ENCODE data around the gene RNF17.

RNF17 gene

DNA sequence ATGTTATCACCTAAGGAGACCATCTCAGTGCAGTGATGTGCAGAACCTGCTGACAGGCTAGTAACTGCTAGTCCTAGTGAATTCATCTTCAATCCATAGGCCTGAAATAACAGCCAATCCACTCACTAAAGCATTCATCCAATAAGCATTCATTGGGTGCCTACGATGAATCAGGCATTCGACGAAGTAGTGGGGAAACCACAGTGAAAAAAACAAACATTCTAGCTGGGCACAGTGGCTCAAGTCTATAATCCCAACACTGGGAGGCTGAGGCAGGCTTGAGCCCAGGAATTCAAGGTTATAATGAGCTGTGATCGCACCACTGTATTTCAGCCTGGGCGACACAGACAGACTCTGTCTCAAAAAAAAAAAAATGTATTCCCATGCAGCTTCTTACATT, 135.6 kb downstream of the RNF17 start:
- DNase-seq (ENCODE audit: low spot score) = no peak

DNA sequence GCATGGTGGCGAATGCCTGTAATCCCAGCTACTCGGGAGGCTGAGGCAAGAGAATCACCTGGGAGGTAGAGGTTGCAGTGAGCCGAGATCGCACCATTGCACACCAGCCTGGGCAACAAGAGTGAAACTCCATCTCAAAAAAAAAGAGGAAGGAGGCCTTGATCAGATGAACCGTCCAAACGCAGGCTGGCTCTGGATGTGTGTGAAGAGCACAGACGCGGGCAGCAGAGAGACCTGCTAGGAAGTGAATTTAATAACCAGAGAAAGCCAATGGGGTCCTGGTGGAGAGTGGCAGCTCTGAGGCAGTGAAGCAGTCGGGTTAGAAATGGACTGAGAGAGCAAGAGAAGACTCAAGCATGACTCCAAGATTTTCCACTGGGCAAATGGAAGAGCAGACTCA, 136.5 kb downstream of the RNF17 start:
- DNase-seq (ENCODE audit: low spot score) = no peak

- no peak for DNase-seq (ENCODE audit: low spot score)
These were observed 141.3 kb downstream of the RNF17 start for GRCh38 chr13:24905242-24905641.

DNA sequence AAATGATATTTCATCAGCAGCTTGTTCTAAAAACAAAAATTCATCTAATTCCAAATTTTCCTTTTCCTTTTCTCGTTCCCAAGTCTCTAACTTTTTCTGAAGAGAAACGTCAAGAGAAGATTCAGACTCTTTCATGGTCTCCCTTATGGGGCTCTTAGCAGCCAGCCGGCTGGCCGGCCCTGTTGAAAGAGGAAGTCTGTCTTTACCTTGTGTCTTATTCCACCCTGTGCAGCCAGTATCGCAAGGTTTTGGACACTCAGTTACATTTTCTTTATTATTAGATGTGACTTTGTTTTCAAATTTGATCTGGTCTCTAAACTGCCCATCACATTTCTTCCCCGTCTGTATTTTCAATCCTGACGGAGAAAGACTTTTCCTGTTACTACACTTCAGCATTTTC, 142.3 kb downstream of the RNF17 start:
- DNase-seq (ENCODE audit: low spot score) = no peak

DNA sequence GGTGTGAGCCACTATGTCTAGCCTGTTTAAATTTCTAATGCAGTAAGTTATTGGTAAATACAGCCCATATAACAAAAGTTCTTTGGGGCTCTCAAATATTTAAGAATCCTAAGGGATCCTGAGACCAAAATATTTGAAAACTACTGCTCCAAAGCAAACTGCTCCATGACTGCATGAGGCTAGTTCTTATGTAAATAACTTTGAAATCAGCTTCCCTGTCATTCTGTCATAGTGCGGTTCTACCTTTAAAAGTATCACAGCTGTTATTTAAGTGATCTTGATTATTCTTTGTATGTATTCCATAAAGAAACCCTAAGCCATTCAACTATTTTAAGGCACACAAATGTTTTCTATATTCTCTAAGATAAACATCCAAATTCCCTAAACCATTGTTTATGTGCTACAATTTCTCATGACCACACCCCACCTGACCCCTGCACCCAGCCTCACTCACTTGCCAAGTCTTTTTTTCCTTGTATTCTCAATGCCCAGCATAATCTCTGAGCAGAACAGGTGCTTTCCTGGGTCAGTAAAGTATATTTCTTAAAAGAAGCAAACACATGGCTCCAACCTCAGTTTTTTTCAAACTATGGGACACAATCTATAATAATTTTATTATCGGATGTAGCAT, 146.6 kb downstream of the RNF17 start:
- no peak for DNase-seq (ENCODE audit: low spot score)

DNA sequence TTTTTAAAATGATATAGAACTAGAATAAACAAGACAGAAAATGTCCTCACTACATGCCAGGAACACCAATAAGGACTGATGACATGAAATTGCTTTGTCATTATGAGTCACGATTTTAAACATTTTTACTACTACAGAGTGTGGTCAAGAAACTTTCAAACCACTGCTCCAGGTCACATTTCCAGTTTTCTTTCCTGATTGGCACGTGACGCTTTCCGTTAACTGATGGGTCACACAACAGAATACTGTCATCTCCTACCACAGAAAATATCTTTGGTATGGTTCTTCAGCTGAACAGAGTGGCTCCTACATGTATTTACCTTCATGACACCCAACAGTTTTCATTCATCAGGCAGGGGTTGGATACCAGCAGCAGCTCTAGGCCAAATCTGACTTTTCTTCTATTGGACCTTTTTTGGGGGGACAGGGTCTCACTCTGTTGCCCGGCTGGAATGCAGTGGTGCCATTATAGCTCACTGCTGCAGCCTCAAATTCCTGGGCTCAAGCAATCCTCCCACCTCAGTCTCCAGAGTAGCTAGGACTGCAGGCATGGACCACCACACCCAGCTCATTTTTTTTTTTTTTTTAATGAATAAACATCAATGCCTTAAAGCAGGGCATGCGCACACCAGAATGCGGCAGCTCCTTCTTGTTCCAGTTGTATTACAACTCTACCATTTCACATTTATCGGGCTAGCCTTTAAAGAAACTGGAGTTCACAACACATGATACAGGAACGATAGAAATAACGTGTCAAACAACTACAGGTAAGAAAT, 147.4 kb downstream of the RNF17 start:
- no peak for DNase-seq (ENCODE audit: low spot score)

DNA sequence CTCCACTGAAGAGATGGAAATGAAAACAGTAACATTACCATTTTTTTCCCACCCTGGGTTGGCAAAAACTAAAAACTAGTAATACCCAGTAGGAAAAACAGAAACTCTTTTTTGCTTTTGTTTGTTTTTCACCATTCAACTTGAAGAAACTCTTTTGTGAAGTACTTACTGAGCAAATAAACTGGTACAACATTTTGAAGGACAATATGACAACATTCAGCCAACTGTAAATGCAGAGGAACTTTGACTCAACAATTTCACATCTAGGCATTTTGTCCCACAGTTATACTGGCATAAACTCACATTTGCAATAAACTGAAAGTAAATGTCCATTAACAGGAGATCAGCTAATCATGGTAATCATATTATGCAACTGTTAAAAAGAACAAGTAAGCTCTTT, 152.5 kb downstream of the RNF17 start:
- DNase-seq (ENCODE audit: low spot score) = no peak

GRCh38 chr13:24921003-24921402, 157.0 kb downstream of the RNF17 start:
- no peak for DNase-seq (ENCODE audit: low spot score)

GRCh38 chr13:24921881-24922280, 157.9 kb downstream of the RNF17 start:
- DNase-seq (ENCODE audit: low spot score) = no peak

DNA sequence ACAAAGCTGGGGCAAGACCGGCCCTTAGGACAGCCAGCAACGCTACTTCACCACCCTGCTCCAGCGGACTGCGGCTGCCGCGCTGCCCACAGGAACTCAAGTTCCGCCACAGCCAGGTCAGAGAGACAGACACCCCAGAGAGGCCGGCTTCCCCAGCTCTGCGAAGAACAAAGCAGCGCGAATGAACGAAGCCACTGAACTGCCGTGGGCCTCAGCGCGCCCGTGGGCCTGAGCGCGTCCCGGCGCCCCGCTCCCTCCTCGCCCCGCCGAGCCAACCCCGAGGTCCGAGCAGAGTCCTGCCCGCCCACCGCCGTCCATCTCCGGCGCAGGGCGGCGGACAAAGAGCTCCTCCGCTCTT, 158.4 kb downstream of the RNF17 start:
- no peak for DNase-seq (ENCODE audit: low spot score)

- DNase-seq (ENCODE audit: low spot score) = peak; percentile 95
These were observed 159.0 kb downstream of the RNF17 start for GRCh38 chr13:24922745-24923591.

- no peak for DNase-seq (ENCODE audit: low spot score)
These were observed 161.6 kb downstream of the RNF17 start for GRCh38 chr13:24925318-24926231.

- DNase-seq (ENCODE audit: low spot score) = no peak
These were observed 163.9 kb downstream of the RNF17 start for GRCh38 chr13:24927810-24928404.

- DNase-seq (ENCODE audit: low spot score) = no peak
These were observed 165.2 kb downstream of the RNF17 start for GRCh38 chr13:24929196-24929595.

Measured in putamen (tissue), 1 donor.